Activated CD4-positive, alpha-beta T cell treated with anti-CD3 and anti-CD28 coated beads for 4 hours (primary cell): ENCODE results near the gene CHRNG.

Experiments
- DNase-seq, 2 donors: peaks; one replicate each; pipeline ENCODE4 v3.0.0-alpha.2; 2020

The CHRNG gene

GRCh38 chr2:232581725-232582124 is 42.2 kb downstream of the CHRNG start:
- DNase-seq, result no peak

- DNase-seq, result no peak
These were observed 44.7 kb downstream of the CHRNG start for GRCh38 chr2:232584238-232584637.

- no peak for DNase-seq
These were observed 47.5 kb downstream of the CHRNG start for GRCh38 chr2:232586943-232587505.

GRCh38 chr2:232587512-232587911 is 48.0 kb downstream of the CHRNG start:
- no peak for DNase-seq

- DNase-seq, result no peak
These were observed 48.5 kb downstream of the CHRNG start for GRCh38 chr2:232588031-232588430.

- no peak for DNase-seq
These were observed 49.4 kb downstream of the CHRNG start for GRCh38 chr2:232588680-232589585.

- no peak for DNase-seq
These were observed 53.4 kb downstream of the CHRNG start for GRCh38 chr2:232592772-232593395.

- no peak for DNase-seq
These were observed 54.5 kb downstream of the CHRNG start for GRCh38 chr2:232593982-232594381.
